HL-60 (cell line): ENCODE measurements around the gene TAF1C.

Source experiments
- CTCF ChIP-seq: IDR thresholded peaks from one replicate; pipeline ENCODE4 v1.5.1; 2011; ENCODE audit warnings: low read length, control low read depth, inconsistent platforms; ENCODE audit not compliant: insufficient read depth
- SPI1 ChIP-seq: IDR thresholded peaks from 2 replicates; pipeline ENCODE4 v1.6.1; 2012; ENCODE audit warnings: low read depth, mild to moderate bottlenecking, borderline replicate concordance

- TF ChIP-seq CTCF (no peak), SPI1 (no peak)
These were observed 43.8 kb downstream of the TAF1C start for GRCh38 chr16:84143081-84143480.
